HepG2 (cell line): ENCODE measurements around the gene PLEKHH1. TPM values are rescaled to one million over a fixed set of nuclear protein-coding genes. Genes with fewer than 3 reads are reported as not detected.
A peak's percentile ranks its signal among the peaks of the same experiment; 100 is the strongest.

Experiments
- ATAC-seq: fragments of 200-7000 bp; cut with Tn5 transposase; 3 replicates; pipeline ENCODE4 v1.9.1; 2020; ENCODE audit warnings: mild to moderate bottlenecking, moderate library complexity
- BruUV-seq: library from RNA; stranded (reverse); fragments of 400-500 nt; replicated peaks from 2 replicates; lab custom pipeline; 2021; lab: Mats Ljungman, UMichigan
- CTCF ChIA-PET: fragments of 300-600 bp; formaldehyde crosslinking; extraction: SDS; loops from one replicate; lab custom pipeline; 2021; ENCODE audit warnings: low total read pairs, inconsistent platforms, low intra/inter-chr PET ratio; lab: Yijun Ruan, JAX
- POLR2A ChIA-PET: fragments of 350-600 bp; sonication (Branson Sonifier 250); formaldehyde crosslinking; loops from one replicate; lab custom pipeline; 2020; ENCODE audit warnings: antibody characterized with exemption, inconsistent platforms; lab: Yijun Ruan, JAX
- DNase-seq: peaks from one replicate; pipeline ENCODE4 v3.0.0-alpha.2; 2015; ENCODE audit warnings: low spot score
- FAIRE-seq: peaks from 3 replicates; lab custom pipeline; 2011; peaks lifted over from hg19 to GRCh38; lab: Jason Lieb, UNC
- H2AFZ ChIP-seq: one replicate; pipeline ENCODE4 v1.6.1; 2011; ENCODE audit warnings: low read length, inconsistent platforms
- H3K27ac ChIP-seq: fragments of 300-600 bp; 3 replicates; pipeline ENCODE4 v1.8.0; 2011; ENCODE audit warnings: mixed run types, mild to moderate bottlenecking, mixed read lengths, low read length, inconsistent platforms; ENCODE audit not compliant: insufficient read depth; ENCODE audit errors: extremely low read length
- H3K27me3 ChIP-seq, 2 experiments: fragments of 200-600 bp in 1 of 2; 2 replicates in 1 of 2; 3 replicates in 1 of 2; pipeline versions ENCODE4 v1.6.0 to v1.8.0; 2011; ENCODE audit warnings: low read length in 2 of 2, mild to moderate bottlenecking in 2 of 2, moderate library complexity in 2 of 2, inconsistent platforms in 1 of 2; ENCODE audit not compliant: insufficient read depth in 2 of 2, control insufficient read depth in 1 of 2
- H3K36me3 ChIP-seq, 2 experiments: fragments of 200-600 bp in 1 of 2; replicated peaks in 1 of 2; 2 replicates in 1 of 2; 3 replicates in 1 of 2; pipeline versions ENCODE4 v1.5.1 to v1.8.0; 2011; ENCODE audit warnings: low read length in 2 of 2, inconsistent platforms in 1 of 2; ENCODE audit not compliant: insufficient read depth in 2 of 2, control insufficient read depth in 1 of 2
- H3K4me1 ChIP-seq: 2 replicates; pipeline ENCODE4 v1.5.1; 2012; ENCODE audit warnings: low read length, inconsistent platforms; ENCODE audit not compliant: insufficient read depth
- H3K4me2 ChIP-seq: 2 replicates; pipeline ENCODE4 v1.6.0; 2011; ENCODE audit warnings: low read depth, low read length, inconsistent platforms
- H3K4me3 ChIP-seq, 3 experiments: fragments of 200-600 bp in 1 of 3; sonication (generic), shearing (Covaris generic) in 1 of 3; replicated peaks in 1 of 3; 2 replicates each; pipeline ENCODE4 v1.5.1; 2011 to 2016; ENCODE audit warnings: low read length in 3 of 3, inconsistent platforms in 2 of 3, low read depth in 2 of 3, mild to moderate bottlenecking in 2 of 3, control low read depth in 1 of 3, mixed read lengths in 1 of 3; ENCODE audit not compliant: insufficient read depth in 1 of 3
- H3K79me2 ChIP-seq: one replicate; pipeline ENCODE4 v1.6.1; 2011; ENCODE audit warnings: low read length, inconsistent platforms; ENCODE audit not compliant: insufficient read depth
- H3K9ac ChIP-seq: 2 replicates; pipeline ENCODE4 v1.6.0; 2011; ENCODE audit warnings: mild to moderate bottlenecking, low read depth, low read length, inconsistent platforms; ENCODE audit not compliant: insufficient read depth
- H3K9me3 ChIP-seq: 2 replicates; pipeline ENCODE4 v1.5.1; 2012; ENCODE audit warnings: mild to moderate bottlenecking, low read length
- H4K20me1 ChIP-seq: 2 replicates; pipeline ENCODE4 v1.6.0; 2011; ENCODE audit warnings: inconsistent platforms, mild to moderate bottlenecking, low read length, moderate library complexity; ENCODE audit not compliant: insufficient read depth
- ARNT ChIP-seq: fragments of 450-650 bp; IDR thresholded peaks from 2 replicates; pipeline ENCODE4 v1.6.1; 2017
- ATRX ChIP-seq: sonication (generic); formaldehyde crosslinking; IDR thresholded peaks from 2 replicates; pipeline ENCODE4 v1.4.0; 2020; ENCODE audit warnings: missing genetic modification reagents, borderline replicate concordance
- EHMT2 ChIP-seq: fragments of 200-600 bp; sonication (generic); IDR thresholded peaks from 2 replicates; pipeline ENCODE4 v1.7.0; 2017; ENCODE audit warnings: antibody characterized with exemption, low read depth, low read length, borderline replicate concordance
- ELF1 ChIP-seq: sonication (generic); formaldehyde crosslinking; IDR thresholded peaks from 2 replicates; pipeline ENCODE4 v1.4.0; 2020; ENCODE audit warnings: missing genetic modification reagents
- EZH2 ChIP-seq: conservative IDR thresholded peaks from 2 replicates; pipeline ENCODE4 v1.6.1; 2012; ENCODE audit warnings: mild to moderate bottlenecking, low read depth, low read length, moderate library complexity
- KLF13 ChIP-seq: sonication (generic); formaldehyde crosslinking; IDR thresholded peaks from 2 replicates; pipeline ENCODE4 v1.4.0; 2020; ENCODE audit warnings: mild to moderate bottlenecking, missing genetic modification reagents
- NFE2L2 ChIP-seq: fragments of 150-350 bp; IDR thresholded peaks from 2 replicates; pipeline ENCODE4 v1.6.1; 2014; ENCODE audit warnings: low read length
- NONO ChIP-seq, 2 experiments: fragments of 450-650 bp in 1 of 2; sonication (generic) in 1 of 2; formaldehyde crosslinking in 1 of 2; IDR thresholded peaks in 1 of 2; conservative IDR thresholded peaks in 1 of 2; 2 replicates each; pipeline versions ENCODE4 v1.6.1 to v1.8.0; 2017 to 2022; ENCODE audit warnings: mild to moderate bottlenecking in 1 of 2, missing genetic modification reagents in 1 of 2, moderate library complexity in 1 of 2
- SAP130 ChIP-seq: IDR thresholded peaks from 2 replicates; pipeline ENCODE4 v1.6.1; 2016; ENCODE audit warnings: low read depth
- SATB2 ChIP-seq: sonication (generic); formaldehyde crosslinking; IDR thresholded peaks from 2 replicates; pipeline ENCODE4 v1.5.0; 2020; ENCODE audit warnings: missing genetic modification reagents
- TGIF2 ChIP-seq: IDR thresholded peaks from 2 replicates; pipeline ENCODE4 v1.6.1; 2016; ENCODE audit warnings: control low read depth, missing compliant biosample characterization
- ZBTB26 ChIP-seq: IDR thresholded peaks from 2 replicates; pipeline ENCODE4 v1.6.1; 2016; ENCODE audit warnings: missing compliant biosample characterization, missing genetic modification reagents, borderline replicate concordance
- ZBTB38 ChIP-seq: sonication (generic); formaldehyde crosslinking; IDR thresholded peaks from 2 replicates; pipeline ENCODE4 v1.5.1; 2020; ENCODE audit warnings: mild to moderate bottlenecking, missing genetic modification reagents
- ZFP90 ChIP-seq: sonication (generic); formaldehyde crosslinking; IDR thresholded peaks from 2 replicates; pipeline ENCODE4 v1.8.0; 2022; ENCODE audit warnings: missing genetic modification reagents, mild to moderate bottlenecking, inconsistent platforms, borderline replicate concordance
- ZNF343 ChIP-seq: sonication (generic); formaldehyde crosslinking; IDR thresholded peaks from 2 replicates; pipeline ENCODE4 v1.4.0; 2020; ENCODE audit warnings: mild to moderate bottlenecking, missing genetic modification reagents
- ZNF432 ChIP-seq: sonication (generic); formaldehyde crosslinking; IDR thresholded peaks from 2 replicates; pipeline ENCODE4 v1.5.0; 2020; ENCODE audit warnings: missing genetic modification reagents, mild to moderate bottlenecking, borderline replicate concordance
- ZNF574 ChIP-seq: sonication (generic); formaldehyde crosslinking; IDR thresholded peaks from 2 replicates; pipeline ENCODE4 v1.4.0; 2020; ENCODE audit warnings: missing genetic modification reagents
- ZSCAN30 ChIP-seq: sonication (generic); formaldehyde crosslinking; IDR thresholded peaks from 2 replicates; pipeline ENCODE4 v1.5.0; 2020; ENCODE audit warnings: mild to moderate bottlenecking, missing genetic modification reagents
- ZXDC ChIP-seq: sonication (generic); formaldehyde crosslinking; IDR thresholded peaks from 2 replicates; pipeline ENCODE4 v1.5.0; 2020; ENCODE audit warnings: mild to moderate bottlenecking, missing genetic modification reagents
- WGBS: methylation state at CpG from one replicate; pipeline ENCODE4 v1.1.6; 2017; ENCODE audit warnings: low lambda C conversion rate; 5-methylcytosine and 5-hydroxymethylcytosine counted together
- in situ Hi-C: cut with HindIII; loops from 2 replicates; pipeline ENCODE4 v1.10.0; 2017; ENCODE audit warnings: low pct_unique_long_range_greater_than_20kb; ENCODE audit not compliant: extremely low pct_ligation_motif_present
- intact Hi-C: fragments of 100-400 bp; cut with micrococcal nuclease; formaldehyde crosslinking; loops from one replicate; pipeline ENCODE4 v1.10.0; 2022; ENCODE audit not compliant: unreplicated experiment
- polyA plus RNA-seq, 8 experiments: library from polyadenylated mRNA; depleted of rRNA in 3 of 8; stranded (reverse) in 7 of 8; unstranded in 1 of 8; fragments of >200 nt; fragmentation: Illumina TruSeq in 4 of 8; extraction: Trizol in 4 of 8; gene quantifications; 2 replicates each; pipeline versions ENCODE4 v1.2.1 to v1.2.3, GENCODE V29; 2011 to 2016; ENCODE audit warnings: low read depth in 4 of 8, missing spikeins in 1 of 8, mixed read lengths in 1 of 8; ENCODE audit not compliant: insufficient read depth in 1 of 8
- total RNA-seq, 5 experiments: library from RNA; depleted of rRNA; stranded (reverse); fragments of >200 nt; fragmentation: Illumina TruSeq; extraction: Trizol; gene quantifications; 2 replicates each; pipeline ENCODE4 v1.2.3, GENCODE V29; 2016; ENCODE audit warnings: low read depth in 1 of 5

Gene PLEKHH1
- total and polyA plus RNA-seq, 2 of the 13 experiments (the other 11 are each of a cell fraction or from before 2014, with no cell fraction given): 8.6 to 15.8 TPM

GRCh38 chr14:67622675-67623074, 89.6 kb downstream of the PLEKHH1 start:
- POLR2A ChIA-PET: interaction anchor here (0.8 to 1.2 kb wide), 3 partner anchors 19 to 73 kb away, joined by 3 to 8 read pairs (median 4); partner anchors contain the start of genes PIGH and RDH11
- TF ChIP-seq TGIF2 (CRISPR knock-in tag) (0 out of 2 replicates have a peak, but pooled peaks have one; percentile 46), ZNF432 (CRISPR knock-in tag) (no peak), ZNF343 (no peak), ZSCAN30 (CRISPR knock-in tag) (0 out of 2 replicates have a peak, but pooled peaks have one; percentile 42), ZBTB26 (CRISPR knock-in tag) (peak; percentile 75; the same call in 1 of the 2 replicates), SAP130 (CRISPR knock-in tag) (peak; percentile 74; the same call in 1 of the 2 replicates), NONO (IDR thresholded peaks at IDR 0.05) (no peak), NONO (CRISPR knock-in tag; conservative IDR thresholded peaks at IDR 0.05) (no peak), EHMT2 (no peak), NFE2L2 (no peak), ATRX (CRISPR knock-in tag) (no peak), ARNT (no peak), ZXDC (CRISPR knock-in tag) (no peak), SATB2 (CRISPR knock-in tag) (no peak), ZNF574 (CRISPR knock-in tag) (no peak), ELF1 (no peak), ZFP90 (CRISPR knock-in tag) (no peak), EZH2 (no peak), ZBTB38 (CRISPR knock-in tag) (peak; percentile 42; the same call in 1 of the 2 replicates), KLF13 (CRISPR knock-in tag) (no peak)

More at GRCh38 chr14:67622675-67623074, 89.6 kb downstream of the PLEKHH1 start:
- H3K27ac ChIP-seq: peak overlapping the region; percentile 79
- WGBS: 55% methylated on average over 4 of the region's 4 CpGs
- no peak overlapping the region; a peak in 1 of 6 replicates for H3K4me3 ChIP-seq
- ATAC-seq (peak; percentile 9; the same call in 1 of the 3 replicates), DNase-seq (peak; percentile 85), FAIRE-seq (peak; percentile 52)
- H2AFZ ChIP-seq: no peak overlapping the region
- H3K27me3 ChIP-seq: no peaks in the 10 kb centered on the region
- no peaks in the 10 kb centered on the region for H3K9me3 ChIP-seq
- no peaks in the 10 kb centered on the region; a peak in 1 of 5 replicates for H3K36me3 ChIP-seq
- CTCF ChIA-PET: no interaction called here
- TSS peak; percentile 29 for BruUV-seq
- H3K4me1 ChIP-seq: peaks cover 51% of the 10 kb centered on the region
- peak overlapping the region; percentile 56; the same call in 1 of the 2 replicates for H3K9ac ChIP-seq
- intact Hi-C loops: no loop called here
- H3K4me2 ChIP-seq: peak overlapping the region; percentile 48
- no peaks in the 10 kb centered on the region for H3K79me2 ChIP-seq
- no peaks in the 10 kb centered on the region for H4K20me1 ChIP-seq
- in situ Hi-C loops: loop anchor here (25.0 kb wide), 1 partner anchor 1190 kb away; no protein-coding TSS in a partner anchor
